Subcutaneous preadipocyte (primary cell): ENCODE results near the gene KRT3. TPM values are rescaled to one million over a fixed set of nuclear protein-coding genes. Genes with fewer than 3 reads are reported as not detected.

ENCODE experiments used
- small RNA-seq: library from RNA; depleted of rRNA; stranded (forward); fragments of <200 nt; gene quantifications from one replicate; pipeline ENCODE3, GENCODE V24; 2012
- total RNA-seq: library from RNA; depleted of rRNA; stranded (reverse); fragments of >200 nt; gene quantifications from 2 replicates; pipeline ENCODE4 v1.2.3, GENCODE V29; 2012

Gene KRT3
- not detected in 2 replicates for total RNA-seq

DNA sequence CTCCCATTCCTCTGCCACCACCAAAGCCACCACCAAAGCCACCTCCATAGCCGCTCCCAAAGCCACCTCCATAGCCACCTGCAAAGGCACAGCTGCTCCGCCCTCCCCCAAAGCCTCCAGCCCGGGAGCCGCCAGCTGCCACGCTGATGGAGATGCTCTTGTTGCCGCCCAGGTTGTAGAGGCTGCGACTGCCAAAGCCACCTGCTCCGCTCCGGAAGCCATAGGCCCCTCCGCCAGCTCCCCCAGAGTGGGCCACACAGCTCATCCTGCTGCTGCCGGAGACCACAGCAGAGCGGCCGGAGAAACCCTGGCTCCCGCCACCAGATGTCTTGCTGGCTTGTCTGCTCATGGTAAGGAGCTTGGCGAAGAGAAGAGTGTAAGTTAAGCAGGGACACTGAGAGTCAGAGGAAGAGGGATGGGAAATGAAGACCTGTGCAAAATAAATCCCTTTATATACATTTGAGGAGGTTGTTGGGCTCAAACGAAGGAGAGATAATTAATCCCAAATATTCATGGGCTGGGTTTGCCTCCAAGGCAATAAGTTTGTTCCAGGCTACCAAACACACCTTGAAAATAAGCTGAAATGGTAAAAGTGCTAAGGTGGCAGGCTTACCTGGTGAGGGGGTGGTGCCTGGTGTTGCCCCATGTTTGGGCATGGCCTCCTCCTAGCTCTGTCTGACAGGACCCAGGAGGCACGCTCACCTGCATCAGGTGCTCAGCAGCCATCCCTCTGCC lies at the start of gene KRT3:
Gene KRT3 (minus strand): TSS at position 424 of the 735 bp plus-strand sequence. CDS start 75 bp downstream, at position 349.

DNA sequence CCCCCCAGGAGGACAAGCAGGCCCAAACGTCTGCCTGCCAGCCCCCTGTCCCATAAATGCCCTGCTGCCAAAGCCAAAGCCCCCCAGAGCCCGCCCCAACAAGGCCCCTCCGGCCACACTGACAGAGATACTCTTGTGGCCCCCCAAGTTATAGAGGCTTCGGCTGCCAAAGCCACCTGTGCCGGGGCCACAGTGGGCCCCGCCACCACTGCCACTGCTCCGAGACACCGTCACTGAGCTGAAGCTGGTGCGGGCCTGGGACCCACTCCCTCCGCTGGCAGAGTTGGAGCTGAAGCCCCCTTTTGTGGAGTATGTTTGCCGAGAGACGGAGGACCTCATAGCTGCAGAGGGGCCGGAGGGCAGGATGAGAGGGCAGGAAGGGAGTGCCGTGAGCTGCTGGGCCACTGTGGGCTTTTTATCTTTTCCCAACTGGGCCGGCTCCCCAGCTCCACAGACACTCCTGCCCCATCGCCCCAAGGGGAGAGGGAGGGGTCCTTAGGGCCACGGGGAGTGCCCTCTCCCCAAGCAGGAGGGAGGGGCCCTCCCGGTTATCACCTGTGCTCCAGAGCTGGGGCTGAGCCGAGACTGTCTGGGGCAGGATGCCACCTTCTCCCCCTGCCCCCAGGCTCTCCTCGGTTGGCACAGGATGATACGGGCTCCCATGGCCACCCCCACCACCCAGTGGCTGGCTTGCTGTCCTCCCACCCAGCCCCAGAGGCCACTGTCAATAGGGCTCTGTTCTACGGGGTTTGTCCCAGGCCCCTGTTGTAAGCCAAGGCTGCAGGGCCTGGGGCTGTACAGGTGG lies 38.2 kb upstream of the KRT3 start, which contains the start of gene KRT79:
Gene KRT79 (minus strand): TSS at position 390 of the 805 bp plus-strand sequence. CDS start 51 bp downstream, at position 339.

DNA sequence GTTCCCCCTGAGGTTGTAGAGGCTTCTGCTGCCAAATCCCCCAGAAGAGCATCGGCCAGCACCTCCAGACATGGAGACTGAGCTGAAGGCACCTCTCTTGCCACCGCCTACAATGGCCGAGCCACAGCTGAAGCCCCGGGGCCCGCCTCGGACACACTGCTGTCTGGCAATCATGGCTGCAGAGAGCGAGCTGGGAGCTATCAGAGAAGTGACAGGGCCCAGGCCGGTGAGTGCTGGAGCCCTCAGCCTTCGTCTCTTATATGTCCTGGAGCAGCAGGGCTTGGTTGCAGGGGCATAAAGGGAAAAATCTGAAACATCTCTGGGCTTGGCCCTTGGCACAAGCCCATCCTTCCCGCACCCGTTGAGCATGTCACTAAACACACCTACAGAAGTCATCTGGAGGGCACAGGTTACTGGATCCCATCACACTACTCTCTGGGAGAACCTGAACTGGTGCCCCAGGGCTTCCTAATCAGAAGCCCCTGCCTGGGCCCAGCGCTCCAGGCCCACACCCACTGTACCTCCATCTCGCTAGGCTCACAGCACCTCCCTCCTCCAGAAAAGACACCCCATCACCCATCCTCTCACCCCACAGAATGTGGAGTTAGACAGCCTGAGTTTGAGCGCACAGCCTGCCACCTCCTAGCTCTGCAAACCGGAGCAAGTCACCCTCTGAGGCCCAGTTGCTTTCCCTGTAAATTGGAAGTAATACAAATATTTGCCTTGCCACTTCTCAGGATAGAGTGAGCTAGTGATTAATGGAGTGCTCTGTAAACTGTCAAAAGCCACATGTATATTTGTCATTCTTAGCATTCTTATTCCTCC lies 18.2 kb upstream of the KRT3 start, which contains the start of gene KRT4:
Gene KRT4 (minus strand): TSS at position 232 of the 825 bp plus-strand sequence. CDS start 58 bp downstream, at position 174.

DNA sequence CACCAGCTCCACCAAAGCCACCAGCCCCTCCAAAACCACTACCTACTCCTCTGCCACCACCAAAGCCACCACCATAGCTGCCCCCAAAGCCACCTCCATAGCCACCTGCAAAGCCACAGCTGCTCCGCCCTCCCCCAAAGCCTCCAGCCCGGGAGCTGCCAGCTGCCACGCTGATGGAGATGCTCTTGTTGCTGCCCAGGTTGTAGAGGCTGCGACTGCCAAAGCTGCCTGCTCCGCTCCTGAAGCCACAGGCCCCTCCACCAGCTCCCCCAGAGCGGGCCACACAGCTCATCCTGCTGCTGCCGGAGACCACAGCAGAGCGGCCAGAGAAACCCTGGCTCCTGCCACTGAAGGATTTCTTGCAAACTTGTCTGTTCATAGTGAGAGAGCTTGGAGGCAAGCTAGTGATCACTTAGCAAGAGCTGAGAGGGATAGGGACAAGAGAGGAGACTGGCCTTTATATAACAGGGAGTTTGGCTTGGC lies 19.0 kb downstream of the KRT3 start, which contains the start of gene KRT76:
Gene KRT76 (minus strand): TSS at position 433 of the 483 bp plus-strand sequence. CDS start 54 bp downstream, at position 379.

Small RNA genes lying within 50 kb of the gene (small RNA-seq; reads per million reads assigned to genes)
- gene AC107016.2: not detected

Other genes with a start within 250 kb of the KRT3 start
- not detected in 2 replicates for gene KRT71, start 243.0 kb downstream of the KRT3 start, total RNA-seq
- gene KRT74, start 222.3 kb downstream of the KRT3 start, total RNA-seq: not detected in 2 replicates
- gene KRT72, start 194.7 kb downstream of the KRT3 start, total RNA-seq: not detected in 2 replicates
- gene KRT73, start 177.6 kb downstream of the KRT3 start, total RNA-seq: not detected in 2 replicates
- not detected in 2 replicates for gene KRT2, start 143.9 kb downstream of the KRT3 start, total RNA-seq
- not detected in 2 replicates for gene KRT1, start 115.7 kb downstream of the KRT3 start, total RNA-seq
- not detected in 2 replicates for gene KRT77, start 92.6 kb downstream of the KRT3 start, total RNA-seq
- gene KRT76, start 18.8 kb downstream of the KRT3 start, total RNA-seq: not detected in 2 replicates
- not detected in 2 replicates for gene KRT4, start 18.0 kb upstream of the KRT3 start, total RNA-seq
- not detected in 2 replicates for gene KRT79, start 38.2 kb upstream of the KRT3 start, total RNA-seq
- gene KRT78, start 52.9 kb upstream of the KRT3 start, total RNA-seq: not detected in 2 replicates
- gene KRT8, start 109.0 kb upstream of the KRT3 start, total RNA-seq: 0.98 and 1.1 TPM in 2 replicates
- gene KRT18, start 153.0 kb upstream of the KRT3 start, total RNA-seq: 2.2 and 3.1 TPM in 2 replicates
- gene EIF4B, start 210.3 kb upstream of the KRT3 start, total RNA-seq: 1,019 and 1,340 TPM in 2 replicates